Epidermal melanocyte (primary cell): ENCODE results near the gene CLDN15.

Experiments
- DNase-seq: peaks from one replicate; pipeline ENCODE4 v3.0.0; 2011; ENCODE audit warnings: low spot score; ENCODE audit not compliant: insufficient read length

Gene CLDN15

DNA sequence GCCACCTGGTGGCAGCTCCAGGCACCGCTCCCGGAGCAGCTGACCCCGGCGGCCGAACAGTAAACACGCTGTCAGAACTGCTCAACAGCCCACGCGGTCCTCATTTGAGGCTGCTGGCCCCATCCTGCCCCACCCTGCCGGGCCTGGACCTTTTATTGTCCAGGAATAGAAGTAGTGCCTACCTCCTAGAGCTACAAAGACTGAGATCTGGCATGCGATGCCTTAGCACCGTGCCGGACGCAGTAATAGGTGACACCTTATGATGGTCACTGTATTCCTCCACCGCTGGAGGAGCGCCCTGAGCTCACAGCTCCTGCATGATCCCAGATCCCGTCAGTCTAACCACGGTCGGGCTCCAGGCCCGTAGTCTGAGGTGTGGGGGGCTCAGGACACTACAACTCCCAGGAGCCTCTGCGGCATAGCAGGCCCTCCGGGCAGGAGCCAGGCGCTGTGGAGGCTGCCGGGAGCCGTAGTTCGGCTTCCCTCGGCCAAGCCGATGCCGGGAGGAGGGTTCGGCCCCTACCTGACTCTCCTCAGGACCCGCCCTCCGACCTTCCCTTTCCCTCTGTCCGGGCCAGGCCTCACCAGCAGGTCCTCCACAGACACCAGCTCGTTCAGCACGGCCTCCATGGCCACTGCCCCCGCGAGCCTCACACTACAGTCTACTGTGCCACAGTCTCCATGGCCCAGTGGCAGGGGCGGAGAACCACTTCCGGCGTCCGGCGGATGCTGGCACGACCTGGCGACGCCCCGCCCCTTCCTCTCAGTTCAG is 7.0 kb upstream of the CLDN15 start, which contains the start of gene FIS1:
Gene FIS1, minus strand, starts transcription at position 707 of the 772 bp plus-strand sequence. Its CDS starts 77 bp downstream, at position 630.
- peak; percentile 74 for DNase-seq

- peak; percentile 71 for DNase-seq
These were observed 6.2 kb upstream of the CLDN15 start for GRCh38 chr7:101243646-101244374.

- no peak for DNase-seq
These were observed 4.1 kb upstream of the CLDN15 start for GRCh38 chr7:101241443-101242349.

DNA sequence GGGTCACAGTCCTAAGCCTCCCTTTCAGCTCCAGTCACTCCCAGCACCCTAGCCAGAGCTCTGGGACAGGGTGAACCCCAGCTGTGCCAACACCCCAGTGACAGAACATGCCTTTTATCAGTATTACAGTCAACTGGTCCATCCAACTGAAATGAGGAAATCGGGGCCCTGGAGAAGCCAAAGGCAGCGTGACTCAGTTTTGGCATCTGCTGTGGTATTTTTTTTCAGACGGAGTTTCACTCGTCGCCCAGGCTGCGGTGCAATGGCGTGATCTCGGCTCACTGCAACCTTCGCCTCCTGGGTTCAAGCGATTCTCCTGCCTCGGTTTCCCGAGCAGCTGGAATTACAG is 3.4 kb upstream of the CLDN15 start:
- DNase-seq: no peak

GRCh38 chr7:101240226-101241014 is 2.8 kb upstream of the CLDN15 start:
- no peak for DNase-seq

DNA sequence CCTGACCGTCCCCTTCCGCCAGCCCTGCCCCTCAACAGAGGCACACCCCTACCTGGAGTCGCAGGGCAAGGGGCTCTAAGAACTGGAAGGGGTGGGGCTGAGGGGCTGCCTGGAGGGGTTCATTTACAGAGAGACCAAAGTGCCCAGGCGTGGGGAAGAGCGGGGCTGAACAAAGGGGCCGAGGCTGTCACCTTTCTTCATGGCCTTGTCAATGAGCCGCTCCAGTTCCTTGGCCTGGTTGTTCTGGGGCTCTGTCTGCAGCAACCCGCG is 2.3 kb upstream of the CLDN15 start:
- DNase-seq: no peak

DNA sequence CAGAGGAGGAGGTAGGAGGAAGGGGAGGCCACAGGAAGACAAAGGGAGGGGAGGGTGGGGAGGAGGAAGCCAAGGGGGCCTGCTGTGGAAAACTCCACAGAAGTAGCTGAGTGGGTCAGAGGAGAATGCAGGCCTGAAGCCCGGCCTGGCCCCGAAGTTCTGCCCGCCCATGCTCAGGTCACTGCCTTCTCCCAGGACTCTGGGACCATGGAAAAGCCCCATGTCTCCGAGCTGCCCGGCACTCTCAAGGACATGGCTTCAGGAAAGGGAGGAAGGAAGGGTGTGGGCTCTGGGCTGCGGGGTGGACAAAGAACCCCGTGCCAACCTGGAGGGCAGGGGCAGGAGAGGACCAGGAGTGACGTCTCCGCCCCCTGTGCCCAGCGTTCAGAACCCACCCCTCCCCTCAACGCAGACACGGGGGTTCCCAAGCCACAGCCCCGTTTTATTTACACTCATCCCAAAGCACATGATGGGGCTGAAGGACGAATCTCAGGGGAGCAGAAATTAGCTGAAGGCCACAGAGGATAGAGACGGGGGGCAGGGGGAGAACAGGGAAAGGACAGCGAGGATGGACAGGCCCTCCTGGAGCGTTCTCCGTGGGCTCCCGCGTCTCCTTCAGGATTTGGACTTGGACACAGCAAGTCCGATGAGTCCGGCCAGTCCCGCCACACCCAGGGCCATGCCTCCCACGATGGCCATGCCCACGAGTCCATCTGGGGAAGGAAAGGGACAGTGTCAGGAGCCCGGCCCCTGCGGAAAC is 1.8 kb upstream of the CLDN15 start:
- DNase-seq: no peak

- no peak for DNase-seq
These were observed 902 bp upstream of the CLDN15 start for GRCh38 chr7:101238226-101239182.

- no peak for DNase-seq
These were observed 1.2 kb downstream of the CLDN15 start for GRCh38 chr7:101236292-101236835.

GRCh38 chr7:101235522-101235921 is 2.1 kb downstream of the CLDN15 start:
- DNase-seq: no peak

DNA sequence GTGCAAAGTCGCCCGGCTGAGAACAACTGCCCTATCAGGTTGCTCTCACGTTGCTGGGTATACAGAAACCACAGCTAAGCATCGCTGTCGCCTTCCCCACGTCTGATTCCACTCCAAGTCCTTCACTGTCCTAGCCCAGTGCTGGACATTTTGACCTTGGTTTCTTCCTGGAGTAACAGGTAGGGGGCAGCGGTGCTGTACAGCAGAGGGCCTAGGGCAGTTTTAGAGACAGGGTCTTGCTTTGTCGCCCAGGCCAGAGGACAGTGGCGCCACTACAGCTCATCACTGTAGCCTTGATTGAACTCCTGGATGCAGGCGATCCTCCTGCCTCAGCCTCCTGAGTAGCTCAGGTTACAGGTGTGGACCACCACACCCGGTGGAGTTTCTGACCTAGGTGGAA is 2.6 kb downstream of the CLDN15 start:
- no peak for DNase-seq

- no peak for DNase-seq
These were observed 3.0 kb downstream of the CLDN15 start for GRCh38 chr7:101234636-101235035.

DNA sequence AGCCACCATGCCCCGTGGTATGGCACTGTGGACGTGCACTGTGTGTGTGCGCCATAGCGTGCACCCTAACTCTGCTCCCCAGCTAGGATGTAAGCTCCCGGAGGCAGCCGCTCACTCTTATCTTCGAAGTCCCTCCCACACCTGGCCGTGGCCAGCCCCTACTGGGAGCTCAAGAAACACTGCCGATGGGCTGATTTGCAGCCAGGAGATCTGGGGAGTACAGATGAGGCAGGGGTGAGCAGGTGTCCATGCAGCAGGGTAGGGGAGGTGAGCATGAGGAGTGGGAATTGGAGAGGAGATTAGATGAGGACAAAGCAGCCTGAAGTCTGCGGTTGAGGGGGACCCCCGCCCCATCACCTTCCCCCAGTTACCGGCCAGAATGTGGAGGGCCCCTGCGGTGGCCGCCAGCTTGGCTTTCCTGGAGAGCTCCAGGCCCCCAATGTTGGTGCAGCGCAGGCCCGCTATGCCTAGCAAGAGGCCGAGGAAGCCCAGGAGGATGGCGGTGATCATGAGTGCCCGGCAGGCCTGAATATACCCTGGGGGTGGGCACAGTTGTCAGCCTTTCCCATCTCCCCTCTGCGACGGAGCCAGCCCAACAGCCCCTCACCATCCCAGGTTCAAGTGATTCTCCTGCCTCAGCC is 3.6 kb downstream of the CLDN15 start:
- DNase-seq: no peak

DNA sequence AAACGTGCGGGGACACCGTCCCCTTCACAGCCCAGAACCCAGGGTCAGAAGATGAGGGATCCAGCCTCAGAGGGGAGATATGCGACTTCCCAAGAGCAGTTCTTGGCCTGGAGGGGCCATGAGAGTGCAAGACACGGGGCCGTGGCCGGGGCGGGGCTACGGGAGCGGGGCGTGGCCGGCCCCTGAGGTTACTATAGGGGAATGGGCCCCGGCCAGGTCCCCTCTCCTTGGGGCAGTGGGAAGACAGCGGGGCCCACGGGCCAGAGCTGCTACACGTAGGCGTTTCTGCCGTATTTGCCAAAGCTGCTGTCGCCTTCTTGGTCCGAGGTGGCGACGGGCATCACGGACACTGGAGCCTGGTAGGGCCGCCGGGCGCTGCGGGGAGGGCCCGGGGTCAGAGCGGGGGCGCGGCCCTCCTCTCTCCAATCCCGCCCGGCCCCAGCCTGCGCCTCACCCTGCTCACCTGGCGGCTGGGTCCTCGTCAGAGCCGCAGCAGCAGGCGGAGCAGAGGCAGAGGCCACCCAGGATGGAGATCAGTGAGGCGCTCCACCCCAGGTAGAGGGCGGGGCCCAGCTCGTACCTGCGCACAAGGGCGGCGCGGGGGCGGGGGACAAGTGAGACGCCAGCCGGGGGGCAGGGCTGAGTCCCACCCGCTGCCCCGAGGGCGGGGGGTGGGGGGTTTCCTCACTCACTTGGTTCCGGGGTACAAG is 5.3 kb downstream of the CLDN15 start:
- DNase-seq: no peak

DNA sequence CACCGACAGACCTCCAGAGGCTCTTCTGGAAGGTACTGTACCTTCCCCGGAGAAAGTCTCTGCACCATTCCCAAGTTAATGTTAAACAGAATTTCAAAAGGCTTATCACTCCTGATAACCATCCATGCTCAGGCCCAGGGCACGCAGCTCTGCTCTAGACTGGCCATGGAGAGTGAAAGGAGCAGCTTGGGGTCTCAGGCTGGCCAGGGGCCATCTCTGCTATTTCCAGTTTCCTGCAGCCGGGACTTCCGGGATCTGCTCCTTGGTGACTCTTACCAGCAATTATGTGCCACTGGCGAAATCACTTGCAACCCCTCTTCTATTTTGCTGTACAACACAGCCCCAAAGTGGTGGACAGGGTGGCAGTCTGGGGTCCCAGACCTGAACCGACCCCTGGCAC is 6.0 kb downstream of the CLDN15 start:
- no peak for DNase-seq

GRCh38 chr7:101226721-101227120 is 10.9 kb downstream of the CLDN15 start:
- no peak for DNase-seq

- DNase-seq: no peak
These were observed 12.0 kb downstream of the CLDN15 start for GRCh38 chr7:101225650-101226049.

DNA sequence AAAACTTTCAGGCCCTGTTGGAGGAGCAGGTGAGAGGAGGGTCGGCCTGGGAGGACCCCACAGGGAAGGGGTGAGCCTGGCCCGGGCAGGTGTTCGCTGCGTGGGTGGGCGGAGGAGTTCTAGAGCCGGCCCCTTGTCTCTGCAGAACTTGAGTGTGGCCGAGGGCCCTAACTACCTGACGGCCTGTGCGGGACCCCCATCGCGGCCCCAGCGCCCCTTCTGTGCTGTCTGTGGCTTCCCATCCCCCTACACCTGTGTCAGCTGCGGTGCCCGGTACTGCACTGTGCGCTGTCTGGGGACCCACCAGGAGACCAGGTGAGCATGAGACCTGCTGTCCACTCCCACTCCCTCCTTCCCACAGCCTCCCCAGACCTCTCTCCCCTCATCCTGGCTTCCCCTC is 14.1 kb downstream of the CLDN15 start:
- no peak for DNase-seq
